GM20000 (cell line): ENCODE results near the gene TANC1.

ENCODE experiments used
- DNase-seq: peaks from one replicate; pipeline ENCODE4 v3.0.0; 2012; ENCODE audit warnings: low spot score
- TF ChIP-seq, protein P1 (sequence below): IDR thresholded peaks from 2 replicates; pipeline ENCODE4 v1.5.1; 2012; ENCODE audit warnings: mild to moderate bottlenecking, control low read depth; ENCODE audit errors: extremely low read depth, missing control alignments

Gene TANC1

DNA sequence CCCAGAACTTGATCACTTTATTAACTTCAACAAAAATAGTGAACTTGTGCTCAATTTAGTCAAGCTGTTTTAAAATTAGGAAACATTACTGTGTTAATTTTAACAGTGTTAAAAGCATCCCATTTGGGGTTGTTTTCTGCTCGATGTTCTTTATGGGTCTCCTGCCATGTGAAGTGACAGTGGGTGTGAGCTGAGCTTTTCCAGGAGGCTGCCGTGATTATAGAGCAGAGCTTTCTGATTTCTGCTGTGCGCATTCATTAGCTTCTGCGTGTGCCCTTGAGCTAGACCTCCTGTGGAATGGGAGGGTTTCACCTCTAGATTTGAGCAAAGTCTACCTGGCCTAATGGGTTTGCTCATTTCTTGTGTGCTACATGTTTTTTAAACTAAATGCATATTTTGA lies 196.6 kb downstream of the TANC1 start:
- no peak for DNase-seq
- TF ChIP-seq, protein P1, sequence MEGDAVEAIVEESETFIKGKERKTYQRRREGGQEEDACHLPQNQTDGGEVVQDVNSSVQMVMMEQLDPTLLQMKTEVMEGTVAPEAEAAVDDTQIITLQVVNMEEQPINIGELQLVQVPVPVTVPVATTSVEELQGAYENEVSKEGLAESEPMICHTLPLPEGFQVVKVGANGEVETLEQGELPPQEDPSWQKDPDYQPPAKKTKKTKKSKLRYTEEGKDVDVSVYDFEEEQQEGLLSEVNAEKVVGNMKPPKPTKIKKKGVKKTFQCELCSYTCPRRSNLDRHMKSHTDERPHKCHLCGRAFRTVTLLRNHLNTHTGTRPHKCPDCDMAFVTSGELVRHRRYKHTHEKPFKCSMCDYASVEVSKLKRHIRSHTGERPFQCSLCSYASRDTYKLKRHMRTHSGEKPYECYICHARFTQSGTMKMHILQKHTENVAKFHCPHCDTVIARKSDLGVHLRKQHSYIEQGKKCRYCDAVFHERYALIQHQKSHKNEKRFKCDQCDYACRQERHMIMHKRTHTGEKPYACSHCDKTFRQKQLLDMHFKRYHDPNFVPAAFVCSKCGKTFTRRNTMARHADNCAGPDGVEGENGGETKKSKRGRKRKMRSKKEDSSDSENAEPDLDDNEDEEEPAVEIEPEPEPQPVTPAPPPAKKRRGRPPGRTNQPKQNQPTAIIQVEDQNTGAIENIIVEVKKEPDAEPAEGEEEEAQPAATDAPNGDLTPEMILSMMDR: no peak

DNA sequence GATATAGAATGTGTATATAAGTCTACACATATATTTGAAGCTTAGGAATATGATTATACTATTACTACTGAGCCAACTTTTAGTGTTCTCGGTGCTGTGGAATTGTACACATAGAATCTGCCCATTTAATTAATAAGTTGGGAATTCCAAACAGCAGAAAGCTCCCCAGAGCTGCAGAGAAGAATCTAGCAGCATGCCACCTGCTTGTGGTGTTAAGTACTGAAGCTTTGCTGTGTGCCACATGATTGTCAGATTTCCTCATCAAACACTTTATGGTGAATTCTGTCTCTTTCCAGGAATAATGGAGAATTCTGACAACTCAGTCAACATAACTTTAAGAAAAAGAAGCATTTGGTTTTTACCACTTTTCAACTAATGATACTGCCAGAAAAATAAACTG lies 200.3 kb downstream of the TANC1 start:
- TF ChIP-seq, protein P1: no peak
- no peak for DNase-seq

DNA sequence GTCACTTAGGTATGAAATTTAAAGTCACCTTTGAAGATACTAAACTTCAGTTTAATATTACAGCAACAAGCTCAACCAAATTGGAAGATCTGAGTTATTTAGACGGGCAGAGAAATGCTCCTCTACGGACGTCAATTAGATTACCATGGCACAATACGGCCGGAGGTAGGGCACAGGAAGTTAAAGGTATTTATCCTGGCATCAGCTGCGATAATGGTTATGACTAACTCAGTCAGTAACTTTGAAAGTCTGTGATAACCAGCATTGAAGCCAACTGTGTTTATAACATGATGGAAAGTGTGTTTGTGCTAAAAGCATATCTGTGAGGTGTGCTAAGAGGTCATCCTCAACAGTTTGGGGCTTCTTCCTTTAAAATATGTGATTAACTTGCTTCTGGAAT lies 200.7 kb downstream of the TANC1 start:
- TF ChIP-seq, protein P1: no peak
- DNase-seq: no peak

DNA sequence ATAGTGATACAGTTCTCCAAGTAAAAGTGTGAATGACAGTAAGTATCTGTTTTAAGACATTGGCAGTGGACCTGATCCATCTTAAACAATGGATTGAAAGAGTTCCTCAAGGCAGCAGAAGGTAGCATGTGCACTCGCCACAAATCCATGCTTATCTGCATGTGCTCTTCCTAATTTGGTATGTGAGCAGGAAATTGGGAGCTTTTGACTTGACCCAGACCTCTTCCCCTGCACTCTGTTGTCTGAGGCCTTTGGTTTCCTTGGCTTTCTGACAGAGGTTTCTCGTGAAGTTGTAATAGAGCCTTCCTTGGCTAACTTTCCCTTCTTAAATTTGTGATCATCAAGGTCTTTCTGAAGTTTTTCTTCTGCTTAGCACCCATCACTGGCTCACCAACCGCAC lies 204.0 kb downstream of the TANC1 start:
- no peak for DNase-seq
- TF ChIP-seq, protein P1: no peak

DNA sequence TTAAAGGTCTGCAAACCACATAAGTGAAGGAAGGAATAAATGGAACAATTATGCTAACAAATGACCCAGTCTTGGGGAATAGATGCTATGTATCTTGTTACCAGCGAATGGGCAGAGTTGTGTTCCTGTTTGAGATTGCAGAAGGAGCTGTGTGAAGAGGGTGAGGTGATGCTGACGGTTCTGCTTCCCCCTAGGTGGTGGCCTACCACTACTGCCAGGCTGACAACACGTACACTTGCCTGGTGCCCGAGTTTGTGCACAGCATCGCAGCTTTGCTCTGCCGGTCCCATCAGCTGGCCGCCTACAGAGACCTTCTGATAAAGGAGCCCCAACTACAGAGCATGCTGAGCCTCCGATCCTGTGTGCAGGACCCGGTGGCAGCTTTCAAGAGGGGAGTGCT lies 206.3 kb downstream of the TANC1 start:
- TF ChIP-seq, protein P1: no peak
- no peak for DNase-seq

DNA sequence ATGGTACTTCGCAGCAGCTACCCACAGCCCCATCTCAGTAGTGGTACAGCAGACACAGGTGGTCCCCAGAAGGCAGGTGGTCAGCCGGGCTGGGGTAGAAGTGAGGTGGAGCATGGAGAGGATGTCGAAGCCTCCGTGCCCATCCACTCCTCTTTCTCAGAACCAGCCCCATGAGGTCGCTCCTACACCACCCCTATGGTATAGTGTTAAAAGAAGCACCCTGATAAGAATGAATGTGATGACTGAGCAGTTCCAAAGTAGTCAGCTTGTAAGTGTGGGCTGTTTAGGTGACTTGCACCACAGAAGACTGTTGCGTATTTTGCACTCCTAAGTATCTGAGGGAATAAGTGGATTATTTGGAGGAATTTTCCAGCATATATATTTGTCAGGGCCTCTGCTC lies 206.7 kb downstream of the TANC1 start:
- no peak for DNase-seq
- TF ChIP-seq, protein P1: no peak

DNA sequence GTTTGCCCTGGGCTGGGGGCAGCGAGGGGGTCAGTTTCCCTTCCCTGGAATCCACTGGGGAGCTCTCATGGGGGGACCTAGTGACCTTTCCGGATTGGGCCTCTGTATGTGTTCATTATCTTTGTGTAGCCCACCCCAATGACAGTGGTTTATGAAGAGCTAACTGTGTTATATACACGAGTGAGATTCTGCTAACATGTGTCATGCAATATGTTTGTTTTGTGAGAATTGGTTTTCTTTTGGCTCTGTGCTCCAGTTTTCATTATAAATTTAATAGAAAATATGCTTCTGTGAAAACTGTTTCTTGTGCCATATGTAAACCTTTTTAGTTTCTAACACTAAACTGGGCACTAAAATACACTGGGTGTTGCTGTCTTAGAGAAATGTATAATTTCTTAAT lies 207.5 kb downstream of the TANC1 start:
- TF ChIP-seq, protein P1: no peak

More for the DNA sequence above, 207.5 kb downstream of the TANC1 start:
- no peak for DNase-seq
